B cell (primary cell): ENCODE data around the gene KRT12. TPM values are rescaled to one million over a fixed set of nuclear protein-coding genes. Genes with fewer than 3 reads are reported as not detected.

Source experiments
- ATAC-seq: fragments of 200-7000 bp; cut with Tn5 transposase; one replicate; pipeline ENCODE4 v1.10.0; 2021; ENCODE audit warnings: low read depth, mild to moderate bottlenecking, moderate number of reproducible peaks, moderate library complexity
- CTCF ChIA-PET: fragments of 350-600 bp; sonication (Branson Sonifier 250); formaldehyde crosslinking; loops from one replicate; lab custom pipeline; 2021; ENCODE audit warnings: antibody characterized with exemption, inconsistent platforms; lab: Charles Lee
- POLR2A ChIA-PET: fragments of 350-600 bp; sonication (Branson Sonifier 250); formaldehyde crosslinking; loops from one replicate; lab custom pipeline; 2021; ENCODE audit warnings: antibody characterized with exemption; lab: Charles Lee
- DNase-seq: peaks from one replicate; pipeline ENCODE4 v3.0.0; 2013
- H2AFZ ChIP-seq: 2 replicates; pipeline ENCODE4 v1.6.1; 2012; ENCODE audit warnings: mild to moderate bottlenecking, low read depth, low read length; ENCODE audit not compliant: insufficient read depth, poor library complexity, severe bottlenecking
- H3K27ac ChIP-seq, 2 donors: 1 replicate in 1 of 2; 2 replicates in 1 of 2; pipeline ENCODE4 v1.5.1; 2012 to 2013; ENCODE audit warnings: low read length in 2 of 2, mild to moderate bottlenecking in 2 of 2, moderate library complexity in 1 of 2
- H3K27me3 ChIP-seq, 4 experiments: fragments of 200-600 bp in 1 of 4; sonication (generic) in 1 of 4; replicated peaks in 1 of 4; 1 replicate in 2 of 4; 2 replicates in 2 of 4; pipeline versions ENCODE4 v1.6.1 to v1.7.0; 2013 to 2016; ENCODE audit warnings: low read length in 3 of 4, mild to moderate bottlenecking in 2 of 4, mixed read lengths in 1 of 4, moderate library complexity in 1 of 4; ENCODE audit not compliant: insufficient read depth in 4 of 4, control insufficient read depth in 3 of 4; ENCODE audit errors: control extremely low read depth in 1 of 4
- H3K36me3 ChIP-seq, 2 experiments: replicated peaks in 1 of 2; 1 replicate in 1 of 2; 2 replicates in 1 of 2; pipeline versions ENCODE4 v1.6.1 to v1.7.1; 2013; ENCODE audit warnings: low read length in 1 of 2; ENCODE audit not compliant: insufficient read depth in 2 of 2, control insufficient read depth in 1 of 2; ENCODE audit errors: control extremely low read depth in 1 of 2, extremely low read depth in 1 of 2
- H3K4me1 ChIP-seq, 2 donors: fragments of 200-600 bp in 1 of 2; sonication (generic) in 1 of 2; 1 replicate in 1 of 2; 2 replicates in 1 of 2; pipeline versions ENCODE4 v1.5.1 to v1.6.1; 2013 to 2017; ENCODE audit warnings: low read length in 2 of 2; ENCODE audit not compliant: control insufficient read depth in 2 of 2, insufficient read depth in 2 of 2
- H3K4me2 ChIP-seq: replicated peaks from 2 replicates; pipeline ENCODE3; 2012; ENCODE audit warnings: mild to moderate bottlenecking, low read depth, low read length; ENCODE audit not compliant: poor library complexity, severe bottlenecking
- H3K4me3 ChIP-seq, 5 experiments: fragments of 200-600 bp in 1 of 5; sonication (generic) in 1 of 5; 1 replicate in 3 of 5; 2 replicates in 2 of 5; pipeline versions ENCODE4 v1.5.1 to v1.7.0; 2011 to 2016; ENCODE audit warnings: low read length in 4 of 5, mild to moderate bottlenecking in 4 of 5, low read depth in 2 of 5, control low read depth in 1 of 5, moderate library complexity in 1 of 5; ENCODE audit not compliant: insufficient read depth in 1 of 5; ENCODE audit errors: control extremely low read depth in 1 of 5, extremely low read depth in 1 of 5
- H3K79me2 ChIP-seq: fragments of 200-600 bp; sonication (generic); one replicate; pipeline ENCODE4 v1.6.0; 2016; ENCODE audit warnings: low read length; ENCODE audit not compliant: control insufficient read depth, insufficient read depth
- H3K9ac ChIP-seq: fragments of 200-600 bp; sonication (generic); 2 replicates; pipeline ENCODE4 v1.6.1; 2017; ENCODE audit warnings: mild to moderate bottlenecking, low read length, moderate library complexity
- H3K9me3 ChIP-seq, 3 donors: one replicate each; pipeline versions ENCODE4 v1.6.1 to v1.7.1; 2013; ENCODE audit warnings: low read length in 2 of 3; ENCODE audit not compliant: control insufficient read depth in 2 of 3, insufficient read depth in 1 of 3; ENCODE audit errors: control extremely low read depth in 1 of 3
- H4K20me1 ChIP-seq: 2 replicates; pipeline ENCODE4 v1.6.0; 2012; ENCODE audit warnings: mild to moderate bottlenecking, low read length; ENCODE audit not compliant: insufficient read depth, control insufficient read depth, poor library complexity, severe bottlenecking
- H3K27ac Mint-ChIP-seq: one replicate; pipeline ENCODE4 v1.8.0; 2021; ENCODE audit warnings: mixed read lengths
- H3K27me3 Mint-ChIP-seq: one replicate; pipeline ENCODE4 v1.8.0; 2021; ENCODE audit warnings: mixed read lengths
- H3K4me1 Mint-ChIP-seq: one replicate; pipeline ENCODE4 v1.8.0; 2021; ENCODE audit warnings: mixed read lengths
- H3K4me3 Mint-ChIP-seq: one replicate; pipeline ENCODE4 v1.8.0; 2021; ENCODE audit warnings: mixed read lengths
- H3K9me3 Mint-ChIP-seq: one replicate; pipeline ENCODE4 v1.8.0; 2022; ENCODE audit warnings: mixed read lengths; ENCODE audit not compliant: insufficient read depth
- EZH2 ChIP-seq: IDR thresholded peaks from 2 replicates; pipeline ENCODE4 v1.6.1; 2012; ENCODE audit warnings: borderline replicate concordance, low read depth, mild to moderate bottlenecking, moderate library complexity, low read length; ENCODE audit not compliant: insufficient read depth, poor library complexity, severe bottlenecking
- WGBS: methylation state at CpG from one replicate; pipeline ENCODE4 v1.1.5; 2013; ENCODE audit warnings: missing lambda C conversion rate; ENCODE audit not compliant: insufficient coverage; 5-methylcytosine and 5-hydroxymethylcytosine counted together
- intact Hi-C: fragments of 100-400 bp; cut with micrococcal nuclease; formaldehyde crosslinking; loops from one replicate; pipeline ENCODE4 v1.10.0; 2022
- polyA plus RNA-seq: library from polyadenylated mRNA; depleted of rRNA; stranded (reverse); fragments of >200 nt; gene quantifications from 2 replicates; pipeline ENCODE4 v1.2.3, GENCODE V29; 2012
- total RNA-seq, 2 donors: library from RNA; stranded (reverse); fragments of 120-200 nt in 1 of 2; gene quantifications; 1 replicate in 1 of 2; 2 replicates in 1 of 2; pipeline versions ENCODE4 v1.2.3 to v1.2.4, GENCODE V29; 2013 to 2022
- TF ChIP-seq, protein P1 (sequence below): fragments of 200-600 bp; IDR thresholded peaks from one replicate; pipeline ENCODE4 v1.8.0; 2022; ENCODE audit warnings: antibody characterized with exemption, mild to moderate bottlenecking

Gene KRT12
- total and polyA plus RNA-seq, 2 donors (not counting 1 experiment from before 2014, with no cell fraction given) = not detected

DNA sequence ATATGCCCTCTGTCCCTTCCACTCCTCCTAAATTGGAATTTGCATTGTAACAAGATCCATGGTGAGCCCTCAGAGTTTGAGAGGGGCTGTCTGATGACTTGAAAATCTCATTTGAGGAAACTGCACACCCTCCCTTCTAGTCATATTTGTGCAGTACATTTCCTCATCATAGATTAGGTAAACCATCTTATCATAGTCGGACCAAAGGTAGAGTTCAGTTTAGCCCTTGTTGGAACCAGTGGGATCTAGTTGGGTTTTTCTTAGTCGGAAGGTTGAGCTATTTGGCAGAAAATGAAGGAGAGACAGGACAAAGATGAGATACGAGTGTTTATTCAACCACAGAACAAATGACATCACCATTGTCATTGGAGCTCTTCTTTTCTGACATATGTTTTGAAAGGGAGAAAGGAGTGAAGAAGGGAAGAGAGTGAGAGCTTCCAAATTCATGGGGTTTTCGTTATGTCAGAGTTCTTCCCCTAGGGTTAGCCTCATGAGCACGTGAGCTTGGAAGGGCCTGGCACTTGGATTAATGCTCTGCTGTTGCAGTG is 33.9 kb upstream of the KRT12 start:
- H4K20me1 ChIP-seq = no peaks in the 10 kb centered on the region
- no peak overlapping the region for H3K4me3 Mint-ChIP-seq
- DNase-seq (no peak), ATAC-seq (no peak)
- no peaks in the 10 kb centered on the region for H3K9me3 ChIP-seq
- no peaks in the 10 kb centered on the region for H3K4me1 Mint-ChIP-seq
- intact Hi-C loops = no loop called here
- H3K4me2 ChIP-seq = no peak overlapping the region
- peaks cover 0 to 5% (median 1%) of the 10 kb centered on the region in 4 experiments for H3K27me3 ChIP-seq
- H3K27ac Mint-ChIP-seq = no peak overlapping the region
- H3K36me3 ChIP-seq = no peaks in the 10 kb centered on the region
- 81% methylated on average over 2 of the region's 5 CpGs for WGBS
- no peak overlapping the region for H2AFZ ChIP-seq
- ChIA-PET CTCF (interaction anchor here (1.0 to 1.1 kb wide), 2 partner anchors 422 to 762 kb away, joined by 3 to 5 read pairs; no protein-coding TSS in a partner anchor), POLR2A (no interaction called here)
- no peak for TF ChIP-seq EZH2
- TF ChIP-seq, protein P1, sequence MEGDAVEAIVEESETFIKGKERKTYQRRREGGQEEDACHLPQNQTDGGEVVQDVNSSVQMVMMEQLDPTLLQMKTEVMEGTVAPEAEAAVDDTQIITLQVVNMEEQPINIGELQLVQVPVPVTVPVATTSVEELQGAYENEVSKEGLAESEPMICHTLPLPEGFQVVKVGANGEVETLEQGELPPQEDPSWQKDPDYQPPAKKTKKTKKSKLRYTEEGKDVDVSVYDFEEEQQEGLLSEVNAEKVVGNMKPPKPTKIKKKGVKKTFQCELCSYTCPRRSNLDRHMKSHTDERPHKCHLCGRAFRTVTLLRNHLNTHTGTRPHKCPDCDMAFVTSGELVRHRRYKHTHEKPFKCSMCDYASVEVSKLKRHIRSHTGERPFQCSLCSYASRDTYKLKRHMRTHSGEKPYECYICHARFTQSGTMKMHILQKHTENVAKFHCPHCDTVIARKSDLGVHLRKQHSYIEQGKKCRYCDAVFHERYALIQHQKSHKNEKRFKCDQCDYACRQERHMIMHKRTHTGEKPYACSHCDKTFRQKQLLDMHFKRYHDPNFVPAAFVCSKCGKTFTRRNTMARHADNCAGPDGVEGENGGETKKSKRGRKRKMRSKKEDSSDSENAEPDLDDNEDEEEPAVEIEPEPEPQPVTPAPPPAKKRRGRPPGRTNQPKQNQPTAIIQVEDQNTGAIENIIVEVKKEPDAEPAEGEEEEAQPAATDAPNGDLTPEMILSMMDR = no peak
- no peaks in the 10 kb centered on the region for H3K4me1 ChIP-seq
- H3K9me3 Mint-ChIP-seq = no peaks in the 10 kb centered on the region
- H3K4me3 ChIP-seq = no peak overlapping the region
- H3K27me3 Mint-ChIP-seq = peaks cover 49% of the 10 kb centered on the region
- H3K79me2 ChIP-seq = no peaks in the 10 kb centered on the region
- H3K27ac ChIP-seq = no peak overlapping the region
- no peak overlapping the region for H3K9ac ChIP-seq

DNA sequence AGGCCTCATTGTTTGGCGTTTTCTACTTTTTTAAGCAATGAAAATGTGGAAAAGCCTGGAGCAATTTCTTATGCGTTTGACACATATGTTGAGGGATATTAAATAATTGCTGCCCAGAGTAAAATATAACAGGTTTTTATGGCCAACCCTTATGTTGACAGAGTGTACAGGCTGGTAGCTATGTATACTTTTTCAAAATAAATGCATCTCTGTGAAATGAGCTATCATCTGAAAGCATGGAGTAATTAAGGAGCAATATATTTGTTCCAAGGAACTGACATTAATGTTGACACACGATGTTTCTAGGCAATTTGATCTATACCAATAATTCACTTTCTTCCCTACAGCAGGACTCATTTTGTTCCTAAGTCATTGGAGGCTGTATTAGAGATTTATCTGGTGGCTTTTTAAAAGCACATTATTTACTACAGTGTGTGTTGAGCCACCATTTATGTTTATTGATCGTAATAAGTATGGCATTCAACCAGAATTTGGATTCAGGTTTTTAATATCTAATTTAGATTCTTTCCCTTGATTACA is 30.0 kb upstream of the KRT12 start:
- Histone ChIP-seq H3K4me3 (no peak overlapping the region), H3K79me2 (no peaks in the 10 kb centered on the region), H3K27me3 (peaks cover 0 to 10% (median 2%) of the 10 kb centered on the region in 4 experiments), H3K4me1 (no peaks in the 10 kb centered on the region), H2AFZ (no peak overlapping the region), H3K36me3 (no peaks in the 10 kb centered on the region), H3K9ac (no peak overlapping the region), H3K27ac (no peak overlapping the region), H3K9me3 (no peaks in the 10 kb centered on the region), H3K4me2 (no peak overlapping the region), H4K20me1 (no peaks in the 10 kb centered on the region)
- DNase-seq = no peak
- intact Hi-C loops = no loop called here
- Mint-ChIP-seq H3K27me3 (peaks cover 54% of the 10 kb centered on the region), H3K4me1 (no peaks in the 10 kb centered on the region), H3K27ac (no peak overlapping the region), H3K4me3 (no peak overlapping the region), H3K9me3 (no peaks in the 10 kb centered on the region)
- ATAC-seq = no peak
- 83% methylated on average over 1 of the region's 4 CpGs for WGBS
- ChIA-PET POLR2A (no interaction called here), CTCF (no interaction called here)
- TF ChIP-seq EZH2 = no peak
- TF ChIP-seq, protein P1 = no peak
